Retinal pigment epithelial cell (primary cell): Measurements from ENCODE around the gene VAMP1.
A peak's percentile ranks its signal among the peaks of the same experiment; 100 is the strongest.
"Not testable (repeated sequence)": the region's sequence is repeated elsewhere in the genome, so short reads cannot be mapped to it uniquely, and the experiment has no call there.

Experiments
- DNase-seq: peaks from one replicate; pipeline ENCODE4 v3.0.0-alpha.2; 2010; ENCODE audit warnings: low read depth
- H3K4me3 ChIP-seq: 2 replicates; pipeline ENCODE4 v1.5.1; 2011; ENCODE audit warnings: mild to moderate bottlenecking, low read length, control low read depth, moderate library complexity
- CTCF ChIP-seq: conservative IDR thresholded peaks from 2 replicates; pipeline ENCODE4 v1.5.1; 2011; ENCODE audit warnings: low read depth, low read length, control low read depth, inconsistent platforms

Gene VAMP1

DNA sequence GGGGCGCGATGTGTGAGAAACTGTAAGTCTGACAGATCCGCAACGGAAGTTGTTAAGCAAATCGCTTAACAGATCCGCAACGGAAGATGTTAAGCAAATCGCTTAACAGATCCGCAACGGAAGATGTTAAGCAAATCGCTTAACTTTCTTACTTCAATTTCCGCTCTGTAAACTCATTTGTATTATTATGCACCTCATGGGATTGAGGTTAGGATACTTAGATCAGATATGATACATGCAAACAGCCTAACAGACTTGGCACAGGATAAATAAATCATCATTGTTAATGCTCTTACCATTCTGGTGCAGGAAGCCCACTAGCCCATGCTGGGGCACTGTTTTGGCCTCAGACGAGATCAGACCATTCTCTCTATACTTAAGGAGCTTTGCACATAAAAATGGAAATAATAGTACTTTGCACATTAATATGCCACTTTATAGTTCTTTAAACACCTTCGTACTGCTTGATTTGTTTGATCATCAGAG, 23.8 kb upstream of the VAMP1 start:
- H3K4me3 ChIP-seq: peak overlapping the region; percentile 80
- DNase-seq: no peak
- peak; percentile 37 for TF ChIP-seq CTCF

DNA sequence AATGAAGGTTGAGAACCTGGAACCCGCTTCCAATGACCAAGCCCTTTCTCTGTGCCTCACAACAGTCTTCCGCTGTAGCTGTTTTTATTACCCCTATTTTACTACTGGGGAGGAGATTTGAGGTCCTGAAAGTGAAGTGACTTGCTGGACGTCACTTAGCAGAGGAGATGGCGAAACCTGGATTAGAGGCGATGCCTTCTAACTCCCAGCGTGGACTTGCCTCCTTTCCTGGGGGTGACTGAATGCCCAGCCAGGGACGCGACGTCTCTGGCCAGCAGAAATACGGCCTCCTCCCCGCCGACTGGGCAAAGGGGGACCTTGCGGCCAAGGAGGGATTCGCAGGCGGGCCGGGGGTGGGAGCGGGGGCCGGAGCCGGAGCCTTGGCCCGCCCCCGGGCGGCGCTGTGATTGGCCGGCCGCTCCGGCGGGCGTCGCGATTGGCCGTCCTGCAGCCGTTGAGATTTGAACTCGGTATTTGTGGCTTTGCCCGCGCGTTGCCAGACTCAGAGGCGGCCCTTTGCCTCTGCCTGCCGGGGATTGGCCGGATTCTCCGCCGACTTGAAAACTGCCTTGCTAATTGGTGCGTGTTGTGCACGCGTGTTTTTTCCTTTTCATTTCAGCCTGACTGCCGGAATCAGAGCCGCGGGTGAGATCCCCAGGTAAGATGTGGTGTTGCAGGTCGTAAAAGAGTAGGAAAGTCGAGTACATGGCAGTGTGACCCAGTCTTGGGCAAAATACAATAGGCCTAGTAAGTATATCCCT, 23.2 kb upstream of the VAMP1 start, which contains the start of gene NCAPD2:
Gene NCAPD2, plus strand, starts transcription at position 606 of the 761 bp plus-strand sequence. CDS start 997 bp downstream, outside the sequence.
- peak; percentile 80 for DNase-seq
- H3K4me3 ChIP-seq: peak within 1 kb of the TSS; percentile 98
- no peak for TF ChIP-seq CTCF

- H3K4me3 ChIP-seq: peak within 1 kb of the TSS; percentile 98
- DNase-seq: peak; percentile 85
- TF ChIP-seq CTCF: no peak
Observed at GRCh38 chr12:6492838-6493496, 22.5 kb upstream of the VAMP1 start, which contains the start of gene MRPL51. MRPL51 (minus strand) TSS chr12:6493262; CDS start chr12:6493136, 126 bp downstream.

- not testable (repeated sequence) for DNase-seq, H3K4me3 ChIP-seq
Observed at GRCh38 chr12:6490673-6491072, 20.2 kb upstream of the VAMP1 start.

- H3K4me3 ChIP-seq: no peak overlapping the region
- no peak for DNase-seq
- TF ChIP-seq CTCF: no peak
Observed at GRCh38 chr12:6489449-6489848, 19.0 kb upstream of the VAMP1 start.

DNA sequence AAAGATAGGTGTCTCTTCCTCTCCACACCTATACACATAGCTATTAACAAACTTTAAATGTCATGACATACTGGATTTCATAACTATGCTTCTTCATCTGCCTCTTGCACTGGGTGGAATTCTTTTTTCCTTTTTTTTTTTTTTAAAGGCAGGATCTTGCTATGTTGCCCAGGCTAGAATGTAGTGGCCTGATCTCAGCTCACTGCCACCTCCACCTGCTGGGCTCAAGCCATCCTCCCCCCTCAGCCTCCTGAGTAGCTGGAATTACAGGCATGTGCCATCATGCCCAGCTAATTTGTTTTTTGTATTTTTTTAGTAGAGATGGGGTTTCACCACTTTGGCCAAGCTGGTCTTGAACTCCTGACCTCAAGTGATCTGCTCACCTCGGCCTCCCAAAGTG, 17.8 kb upstream of the VAMP1 start:
- H3K4me3 ChIP-seq: no peak overlapping the region
- no peak for TF ChIP-seq CTCF
- no peak for DNase-seq

DNA sequence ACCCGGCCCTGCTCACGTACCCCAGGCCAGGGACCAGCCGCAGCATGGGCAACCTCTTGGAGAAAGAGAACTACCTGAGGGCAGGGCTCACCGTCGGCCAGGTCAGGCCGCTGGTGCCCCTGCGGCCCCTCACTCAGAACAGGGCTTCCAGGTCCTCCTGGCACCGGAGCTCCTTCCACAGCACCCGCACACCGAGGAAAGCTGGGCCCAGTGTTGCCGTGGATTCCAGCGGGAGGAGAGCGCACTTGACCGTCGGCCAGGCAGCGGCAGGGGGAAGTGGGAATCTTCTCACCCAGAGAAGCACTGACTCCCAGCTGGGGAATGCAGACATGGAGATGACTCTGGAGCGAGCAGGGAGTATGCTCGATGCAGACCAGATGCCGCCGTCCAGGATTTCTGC, 7.9 kb upstream of the VAMP1 start:
- no peak overlapping the region for H3K4me3 ChIP-seq
- no peak for DNase-seq
- no peak for TF ChIP-seq CTCF

GRCh38 chr12:6477601-6478377, 7.3 kb upstream of the VAMP1 start:
- DNase-seq, H3K4me3 ChIP-seq: not testable (repeated sequence)
